GM23338 (cell line): Measurements from ENCODE around the gene CSPG5. TPM values are rescaled to one million over a fixed set of nuclear protein-coding genes. Genes with fewer than 3 reads are reported as not detected.

Source experiments
- ATAC-seq: fragments of 200-7000 bp; cut with Tn5 transposase; 3 replicates; pipeline ENCODE4 v1.9.1; 2020
- DNase-seq: peaks from one replicate; pipeline ENCODE4 v3.0.0-alpha.2; 2015; ENCODE audit warnings: low spot score
- H2AFZ ChIP-seq: fragments of 200-600 bp; sonication (generic); 2 replicates; pipeline ENCODE4 v1.8.0; 2016; ENCODE audit warnings: antibody characterized with exemption, mild to moderate bottlenecking, moderate library complexity
- H3F3A ChIP-seq: fragments of 200-600 bp; sonication (generic); replicated peaks from 2 replicates; pipeline ENCODE4 v1.8.0; 2017; ENCODE audit warnings: antibody characterized with exemption, mixed run types, low read depth
- H3K27ac ChIP-seq: fragments of 200-600 bp; sonication (generic); 2 replicates; pipeline ENCODE4 v1.6.1; 2016; ENCODE audit warnings: low read depth
- H3K27me3 ChIP-seq: fragments of 200-600 bp; sonication (generic); 2 replicates; pipeline ENCODE4 v1.8.0; 2016; ENCODE audit warnings: mild to moderate bottlenecking, mixed run types, moderate library complexity; ENCODE audit not compliant: insufficient read depth
- H3K36me3 ChIP-seq: fragments of 200-600 bp; sonication (generic); 2 replicates; pipeline ENCODE4 v1.8.0; 2016; ENCODE audit warnings: mild to moderate bottlenecking; ENCODE audit not compliant: insufficient read depth
- H3K4me1 ChIP-seq: fragments of 200-600 bp; sonication (generic); 2 replicates; pipeline ENCODE4 v1.8.0; 2016; ENCODE audit warnings: mild to moderate bottlenecking, moderate library complexity; ENCODE audit not compliant: insufficient read depth
- H3K4me2 ChIP-seq: fragments of 200-600 bp; sonication (generic); 2 replicates; pipeline ENCODE4 v1.7.1; 2017; ENCODE audit warnings: mixed run types
- H3K4me3 ChIP-seq: fragments of 200-600 bp; sonication (generic); 2 replicates; pipeline ENCODE4 v1.6.1; 2016; ENCODE audit warnings: mixed run types
- H3K79me2 ChIP-seq: fragments of 200-600 bp; sonication (generic); replicated peaks from 2 replicates; pipeline ENCODE4 v1.8.0; 2017; ENCODE audit warnings: mild to moderate bottlenecking; ENCODE audit not compliant: insufficient read depth
- H3K9me2 ChIP-seq: fragments of 200-600 bp; sonication (generic); 2 replicates; pipeline ENCODE4 v1.8.0; 2017; ENCODE audit not compliant: insufficient read depth
- H4K20me1 ChIP-seq: fragments of 200-600 bp; sonication (generic); replicated peaks from 2 replicates; pipeline ENCODE4 v1.8.0; 2017; ENCODE audit warnings: mild to moderate bottlenecking; ENCODE audit not compliant: insufficient read depth
- H3K27ac Mint-ChIP-seq: 2 replicates; pipeline ENCODE4 v1.8.0; 2020; ENCODE audit warnings: inconsistent platforms, mild to moderate bottlenecking, moderate library complexity, mixed read lengths
- H3K27me3 Mint-ChIP-seq: 3 replicates; pipeline ENCODE4 v1.8.0; 2022; ENCODE audit warnings: low read depth, mild to moderate bottlenecking, moderate library complexity, mixed read lengths, inconsistent platforms; ENCODE audit not compliant: insufficient read depth, poor library complexity
- H3K36me3 Mint-ChIP-seq: 3 replicates; pipeline ENCODE4 v1.8.0; 2021; ENCODE audit warnings: low read depth, mild to moderate bottlenecking, inconsistent platforms, moderate library complexity, mixed read lengths
- H3K4me1 Mint-ChIP-seq: 3 replicates; pipeline ENCODE4 v1.8.0; 2020; ENCODE audit warnings: mild to moderate bottlenecking, inconsistent platforms, mixed read lengths
- H3K4me3 Mint-ChIP-seq: 3 replicates; pipeline ENCODE4 v1.8.0; 2021; ENCODE audit warnings: moderate library complexity, mild to moderate bottlenecking, inconsistent platforms, mixed read lengths
- H3K9me3 Mint-ChIP-seq: 3 replicates; pipeline ENCODE4 v1.8.0; 2020; ENCODE audit warnings: moderate library complexity, mild to moderate bottlenecking, inconsistent platforms, mixed read lengths
- CREB1 ChIP-seq: fragments of 250-450 bp; sonication (Bioruptor Pico); IDR thresholded peaks from 2 replicates; pipeline ENCODE4 v1.5.0; 2020; ENCODE audit warnings: low read depth, mild to moderate bottlenecking, moderate library complexity
- CTCF ChIP-seq, 2 experiments: fragments of 200-600 bp in 1 of 2; sonication (generic) in 1 of 2; conservative IDR thresholded peaks; 2 replicates each; pipeline versions ENCODE4 v1.5.1 to v1.6.1; 2016 to 2017; ENCODE audit warnings: antibody characterized with exemption in 2 of 2, low read depth in 2 of 2, mild to moderate bottlenecking in 2 of 2, moderate library complexity in 1 of 2
- ETS1 ChIP-seq: IDR thresholded peaks from 2 replicates; pipeline ENCODE4 v1.6.1; 2016; ENCODE audit warnings: antibody characterized with exemption
- EZH2 ChIP-seq: fragments of 200-600 bp; sonication (generic); IDR thresholded peaks from one replicate; pipeline ENCODE4 v1.8.0; 2017; ENCODE audit warnings: antibody characterized with exemption, mild to moderate bottlenecking, low read depth; ENCODE audit not compliant: unreplicated experiment
- EZH2phosphoT487 ChIP-seq: fragments of 200-600 bp; sonication (generic); IDR thresholded peaks from one replicate; pipeline ENCODE4 v1.8.1; 2018; ENCODE audit warnings: antibody characterized with exemption; ENCODE audit not compliant: unreplicated experiment
- JUNB ChIP-seq: IDR thresholded peaks from one replicate; pipeline ENCODE4 v1.6.1; 2016; ENCODE audit warnings: antibody characterized with exemption; ENCODE audit not compliant: unreplicated experiment
- NANOG ChIP-seq: IDR thresholded peaks from 2 replicates; pipeline ENCODE4 v1.6.1; 2016; ENCODE audit warnings: antibody characterized with exemption, borderline replicate concordance
- POLR2AphosphoS5 ChIP-seq: IDR thresholded peaks from 2 replicates; pipeline ENCODE4 v1.6.1; 2016; ENCODE audit warnings: antibody characterized with exemption, low read depth
- REST ChIP-seq: IDR thresholded peaks from one replicate; pipeline ENCODE4 v1.6.1; 2018; ENCODE audit warnings: antibody characterized with exemption; ENCODE audit not compliant: unreplicated experiment
- STAT1 ChIP-seq: IDR thresholded peaks from one replicate; pipeline ENCODE4 v1.6.1; 2016; ENCODE audit warnings: antibody characterized with exemption; ENCODE audit not compliant: unreplicated experiment
- ZNF114 ChIP-seq: fragments of 250-450 bp; sonication (Bioruptor Pico); IDR thresholded peaks from 2 replicates; pipeline ENCODE4 v1.5.0; 2020; ENCODE audit warnings: mild to moderate bottlenecking, moderate library complexity
- ZNF331 ChIP-seq: fragments of 250-450 bp; sonication (Bioruptor Pico); IDR thresholded peaks from 2 replicates; pipeline ENCODE4 v1.5.0; 2020; ENCODE audit warnings: low read depth, mild to moderate bottlenecking, moderate library complexity
- ZNF462 ChIP-seq: fragments of 250-450 bp; sonication (Bioruptor Pico); IDR thresholded peaks from 2 replicates; pipeline ENCODE4 v1.5.0; 2020; ENCODE audit warnings: mild to moderate bottlenecking, moderate library complexity
- polyA plus RNA-seq: library from polyadenylated mRNA; unstranded; fragments of >200 nt; fragmentation: Nextera tagmentation; extraction: Ambion mirVana; gene quantifications from 2 replicates; pipeline ENCODE4 v1.2.1, GENCODE V29; 2016
- total RNA-seq: library from RNA; depleted of rRNA; stranded (reverse); fragments of >200 nt; shearing (Covaris generic); gene quantifications from 2 replicates; pipeline ENCODE4 v1.2.3, GENCODE V29; 2014

CSPG5 gene
- total and polyA plus RNA-seq, 2 experiments from 2014 or later = 0.86 to 4.3 TPM

GRCh38 chr3:47588587-47588986 lies 9.9 kb upstream of the CSPG5 start:
- H2AFZ ChIP-seq = no peak overlapping the region
- H3K36me3 ChIP-seq = peaks cover 52% of the 10 kb centered on the region
- H3K27ac ChIP-seq = peak overlapping the region; percentile 21; the same call in 1 of the 2 replicates
- DNase-seq (peak; percentile 36), ATAC-seq (peak; percentile 26; the same call in 2 of the 3 replicates)
- no peaks in the 10 kb centered on the region for H3K79me2 ChIP-seq
- no peaks in the 10 kb centered on the region for H3K9me3 Mint-ChIP-seq
- H3K4me2 ChIP-seq = no peak overlapping the region
- peaks cover 10% of the 10 kb centered on the region for H3K4me1 Mint-ChIP-seq
- H4K20me1 ChIP-seq = peaks cover 18% of the 10 kb centered on the region
- peaks cover 8% of the 10 kb centered on the region for H3K27me3 Mint-ChIP-seq
- no peaks in the 10 kb centered on the region for H3K9me2 ChIP-seq
- H3F3A ChIP-seq = peaks cover 25% of the 10 kb centered on the region; the same call in 1 of the 2 replicates
- no peak overlapping the region for H3K4me3 Mint-ChIP-seq
- H3K27ac Mint-ChIP-seq = no peak overlapping the region
- peaks cover 8% of the 10 kb centered on the region; the same call in 1 of the 2 replicates for H3K4me1 ChIP-seq
- TF ChIP-seq ZNF331 (no peak), EZH2 (no peak), ZNF114 (CRISPR knock-in tag) (no peak), REST (no peak), CTCF (conservative IDR thresholded peaks at IDR 0.05; ENCODE audit: low read depth in 2 of 2) (no peak), CREB1 (CRISPR knock-in tag) (no peak), POLR2AphosphoS5 (no peak), STAT1 (no peak), NANOG (no peak), JUNB (no peak), ZNF462 (no peak), EZH2phosphoT487 (no peak), ETS1 (no peak)
- H3K36me3 Mint-ChIP-seq = peaks cover 79% of the 10 kb centered on the region
- no peak overlapping the region for H3K4me3 ChIP-seq
- no peaks in the 10 kb centered on the region for H3K27me3 ChIP-seq
